ENCODE data around the gene GRIN2A. TPM values are rescaled to one million over a fixed set of nuclear protein-coding genes. Genes with fewer than 3 reads are reported as not detected.

Gene GRIN2A
- total and polyA plus RNA-seq, 12 donors, result 0.07 to 1.2 (median 0.32) TPM; not detected in 2

- TF ChIP-seq POLR2A (IDR thresholded peaks at IDR 0.05) (no peak), CTCF (IDR thresholded peaks at IDR 0.05) (no peak)
- Histone ChIP-seq H3K36me3 (replicated peaks in 1 of 2) (no peaks in the 10 kb centered on the region), H3K4me1 (replicated peaks in 1 of 2) (no peaks in the 10 kb centered on the region), H3K9me3 (replicated peaks in 1 of 3) (no peaks in the 10 kb centered on the region), H3K27me3 (no peaks in the 10 kb centered on the region), H3K27ac (no peak overlapping the region), H3K4me3 (no peak overlapping the region)
- intact Hi-C loops (cut with DNase I), result no loop called here
- DNase-seq, result no peak
These were observed 225.2 kb downstream of the GRIN2A start for GRCh38 chr16:9957002-9957401.

- intact Hi-C loops (cut with DNase I), result no loop called here
- TF ChIP-seq POLR2A (IDR thresholded peaks at IDR 0.05) (no peak), CTCF (IDR thresholded peaks at IDR 0.05) (no peak)
These were observed 226.6 kb downstream of the GRIN2A start for GRCh38 chr16:9955677-9956076.

GRCh38 chr16:9953908-9954570, 228.2 kb downstream of the GRIN2A start:
- 34 to 43% (median 38%) methylated on average over 7 of the region's 7 CpGs for WGBS, 4 donors
- no peak overlapping the region for H3K4me3 ChIP-seq

More at GRCh38 chr16:9955677-9956076, 226.6 kb downstream of the GRIN2A start:
- Histone ChIP-seq H3K36me3 (replicated peaks in 1 of 2) (no peaks in the 10 kb centered on the region), H3K27me3 (no peaks in the 10 kb centered on the region), H3K9me3 (replicated peaks in 1 of 3) (no peaks in the 10 kb centered on the region), H3K4me1 (replicated peaks in 1 of 2) (no peaks in the 10 kb centered on the region), H3K27ac (no peak overlapping the region), H3K4me3 (no peak overlapping the region)
- DNase-seq, result no peak
- 65 to 86% (median 81%) methylated on average over 6 of the region's 6 CpGs for WGBS, 4 donors

GRCh38 chr16:9950658-9951057, 231.6 kb downstream of the GRIN2A start:
- TF ChIP-seq POLR2A (IDR thresholded peaks at IDR 0.05), result no peak
- TF ChIP-seq CTCF (IDR thresholded peaks at IDR 0.05), result no peak
- intact Hi-C loops (cut with DNase I), result no loop called here

More at GRCh38 chr16:9953908-9954570, 228.2 kb downstream of the GRIN2A start:
- Histone ChIP-seq H3K4me1 (replicated peaks in 1 of 2) (no peaks in the 10 kb centered on the region), H3K27me3 (no peaks in the 10 kb centered on the region), H3K36me3 (replicated peaks in 1 of 2) (no peaks in the 10 kb centered on the region), H3K27ac (no peak overlapping the region), H3K9me3 (replicated peaks in 1 of 3) (no peaks in the 10 kb centered on the region)
- no peak for DNase-seq
- intact Hi-C loops (cut with DNase I), result no loop called here
- no peak for TF ChIP-seq CTCF (IDR thresholded peaks at IDR 0.05)
- TF ChIP-seq POLR2A (IDR thresholded peaks at IDR 0.05), result no peak

More at GRCh38 chr16:9950658-9951057, 231.6 kb downstream of the GRIN2A start:
- H3K27ac ChIP-seq, result no peak overlapping the region
- H3K36me3 ChIP-seq (replicated peaks in 1 of 2), result no peaks in the 10 kb centered on the region
- WGBS, 4 donors, result 58 to 65% (median 63%) methylated on average over 7 of the region's 7 CpGs
- no peaks in the 10 kb centered on the region for H3K4me1 ChIP-seq (replicated peaks in 1 of 2)
- H3K4me3 ChIP-seq, result no peak overlapping the region
- H3K9me3 ChIP-seq (replicated peaks in 1 of 3), result no peaks in the 10 kb centered on the region
- DNase-seq, result no peak
- H3K27me3 ChIP-seq, result no peaks in the 10 kb centered on the region

Data from adrenal gland (tissue), 12 donors.